Fibroblast of pulmonary artery (primary cell): ENCODE data around the gene PTPRJ.

Experiments used
- DNase-seq: peaks from one replicate; pipeline ENCODE4 v3.0.0-alpha.2; 2010; ENCODE audit warnings: low read depth
- H3K4me3 ChIP-seq: replicated peaks from 2 replicates; pipeline ENCODE4 v1.5.1; 2011; ENCODE audit warnings: low read depth, mild to moderate bottlenecking, control low read depth, low read length, moderate library complexity
- CTCF ChIP-seq: IDR thresholded peaks from 2 replicates; pipeline ENCODE4 v1.5.1; 2011; ENCODE audit warnings: mild to moderate bottlenecking, control low read depth, low read length, inconsistent platforms; ENCODE audit errors: missing control alignments

Gene PTPRJ

GRCh38 chr11:48087974-48088681 is 107.8 kb downstream of the PTPRJ start:
- H3K4me3 ChIP-seq, result no peak overlapping the region
- no peak for TF ChIP-seq CTCF
- DNase-seq, result no peak

- H3K4me3 ChIP-seq, result no peak overlapping the region
- TF ChIP-seq CTCF, result no peak
- no peak for DNase-seq
Observed at GRCh38 chr11:48088682-48089050, 108.3 kb downstream of the PTPRJ start.

- DNase-seq, result no peak
- H3K4me3 ChIP-seq, result no peak overlapping the region
- TF ChIP-seq CTCF, result no peak
Observed at GRCh38 chr11:48090174-48090573, 109.8 kb downstream of the PTPRJ start.

GRCh38 chr11:48091426-48092102 is 111.2 kb downstream of the PTPRJ start:
- no peak overlapping the region for H3K4me3 ChIP-seq
- DNase-seq, result no peak
- no peak for TF ChIP-seq CTCF

GRCh38 chr11:48093323-48093722 is 113.0 kb downstream of the PTPRJ start:
- no peak for TF ChIP-seq CTCF
- H3K4me3 ChIP-seq, result no peak overlapping the region
- DNase-seq, result no peak

GRCh38 chr11:48093795-48094642 is 113.7 kb downstream of the PTPRJ start:
- no peak overlapping the region for H3K4me3 ChIP-seq
- peak; percentile 23 for DNase-seq

More at GRCh38 chr11:48093795-48094642, 113.7 kb downstream of the PTPRJ start:
- TF ChIP-seq CTCF, result no peak
